Measurements from ENCODE around the gene DNAI1.
"Not testable (repeated sequence)": the region's sequence is repeated elsewhere in the genome, so short reads cannot be mapped to it uniquely, and the experiment has no call there.

The DNAI1 gene

DNA sequence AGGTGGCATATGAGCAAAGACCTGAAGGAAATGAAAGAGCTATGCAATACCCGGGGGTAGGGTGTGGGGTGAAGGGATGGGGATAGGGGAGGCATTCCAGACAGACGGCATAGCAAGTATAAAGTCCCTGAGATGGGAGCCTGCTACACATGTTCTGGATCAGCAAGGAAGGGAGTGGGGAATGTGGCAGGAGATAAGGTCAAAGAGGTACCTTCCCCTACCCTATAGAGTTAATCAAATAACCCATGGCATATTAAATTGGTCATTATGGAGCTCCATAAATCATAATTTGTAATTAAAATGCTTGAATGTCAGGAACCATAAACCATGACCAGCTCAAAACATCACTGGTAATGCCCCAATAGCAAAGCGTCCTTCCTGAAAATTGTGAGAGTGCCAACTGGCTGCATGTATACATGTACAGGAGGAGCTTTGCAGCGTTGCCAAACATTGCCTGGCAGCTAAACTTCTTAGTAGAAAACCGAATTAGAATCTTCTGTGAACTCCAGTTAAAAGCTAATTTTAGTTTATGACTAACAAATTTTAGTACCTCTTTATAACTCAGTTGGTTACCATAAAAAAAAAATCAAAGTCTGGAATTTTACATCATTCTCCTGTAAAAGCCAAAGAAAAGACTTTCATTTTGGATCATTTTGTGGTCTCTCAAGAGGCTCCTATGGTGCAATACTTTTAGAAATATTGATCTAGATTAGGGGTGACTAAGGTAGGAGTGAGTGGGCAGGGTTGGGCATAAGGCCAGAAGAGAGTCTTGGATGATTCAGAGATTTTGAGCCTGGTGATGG, 4.7 kb downstream of the DNAI1 start:
- Histone ChIP-seq H3K9me3 (ENCODE audit: control insufficient read depth in 2 of 2, low read length in 2 of 2) (no peaks in the 10 kb centered on the region), H3K4me3 (ENCODE audit: low read length in 2 of 2) (no peak overlapping the region), H3K27ac (ENCODE audit: low read length) (no peak overlapping the region), H3K9ac (ENCODE audit: low read length in 2 of 2) (no peak overlapping the region), H3K27me3 (ENCODE audit: control insufficient read depth in 1 of 2, insufficient read depth in 2 of 2, low read length in 2 of 2) (no peaks in the 10 kb centered on the region), H3K4me1 (ENCODE audit: control insufficient read depth, insufficient read depth, low read length) (peaks cover 8% of the 10 kb centered on the region), H3K36me3 (ENCODE audit: control insufficient read depth in 2 of 2, insufficient read depth in 2 of 2, low read length in 2 of 2) (no peaks in the 10 kb centered on the region)

DNA sequence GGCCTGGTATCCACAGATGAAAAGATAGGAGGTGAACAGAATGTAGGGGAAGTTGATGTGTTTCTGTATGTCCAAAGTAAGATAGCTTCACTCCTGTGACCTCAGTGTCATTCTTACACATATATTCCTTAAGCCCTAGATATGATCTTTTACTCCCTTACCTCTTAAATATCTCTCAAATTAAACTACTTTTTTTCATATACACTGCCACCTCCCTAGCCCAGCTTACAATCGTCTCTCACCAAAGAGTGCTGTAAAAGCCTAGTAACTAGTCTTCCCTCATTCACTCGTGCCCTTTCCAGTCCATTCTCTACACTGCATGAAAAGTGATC, 5.3 kb downstream of the DNAI1 start:
- H3K4me3 ChIP-seq (ENCODE audit: low read length in 2 of 2), result no peak overlapping the region
- H3K9ac ChIP-seq (ENCODE audit: low read length in 2 of 2), result no peak overlapping the region
- H3K27me3 ChIP-seq (ENCODE audit: control insufficient read depth in 1 of 2, insufficient read depth in 2 of 2, low read length in 2 of 2), result no peaks in the 10 kb centered on the region
- H3K9me3 ChIP-seq (ENCODE audit: control insufficient read depth in 2 of 2, low read length in 2 of 2), result no peaks in the 10 kb centered on the region
- no peaks in the 10 kb centered on the region for H3K36me3 ChIP-seq (ENCODE audit: control insufficient read depth in 2 of 2, insufficient read depth in 2 of 2, low read length in 2 of 2)
- H3K27ac ChIP-seq (ENCODE audit: low read length), result no peak overlapping the region
- peaks cover 4% of the 10 kb centered on the region for H3K4me1 ChIP-seq (ENCODE audit: control insufficient read depth, insufficient read depth, low read length)

DNA sequence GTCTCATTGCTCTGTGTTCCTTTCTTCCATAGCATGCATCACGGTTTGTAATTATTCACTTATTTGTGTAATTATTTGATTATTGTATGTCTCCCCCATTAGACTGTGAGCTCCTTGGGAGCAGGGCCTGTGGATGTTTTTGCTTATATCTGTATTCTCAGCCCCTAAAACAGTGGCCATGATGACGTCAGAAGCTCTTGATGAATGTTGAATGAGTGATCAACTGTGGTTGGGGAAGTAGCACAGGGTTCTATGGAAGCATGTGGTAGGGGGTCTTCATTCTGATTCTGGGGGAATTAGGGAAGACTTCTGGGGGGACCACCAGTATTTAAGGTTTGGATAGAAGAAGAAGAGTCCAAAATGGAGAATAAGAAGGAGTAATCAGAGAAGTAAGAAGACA, 6.0 kb downstream of the DNAI1 start:
- Histone ChIP-seq H3K4me3 (ENCODE audit: low read length in 2 of 2) (no peak overlapping the region), H3K9me3 (ENCODE audit: control insufficient read depth in 2 of 2, low read length in 2 of 2) (no peaks in the 10 kb centered on the region), H3K27me3 (ENCODE audit: control insufficient read depth in 1 of 2, insufficient read depth in 2 of 2, low read length in 2 of 2) (no peaks in the 10 kb centered on the region), H3K27ac (ENCODE audit: low read length) (no peak overlapping the region), H3K36me3 (ENCODE audit: control insufficient read depth in 2 of 2, insufficient read depth in 2 of 2, low read length in 2 of 2) (no peaks in the 10 kb centered on the region), H3K4me1 (ENCODE audit: control insufficient read depth, insufficient read depth, low read length) (peaks cover 2% of the 10 kb centered on the region), H3K9ac (ENCODE audit: low read length in 2 of 2) (no peak overlapping the region)

DNA sequence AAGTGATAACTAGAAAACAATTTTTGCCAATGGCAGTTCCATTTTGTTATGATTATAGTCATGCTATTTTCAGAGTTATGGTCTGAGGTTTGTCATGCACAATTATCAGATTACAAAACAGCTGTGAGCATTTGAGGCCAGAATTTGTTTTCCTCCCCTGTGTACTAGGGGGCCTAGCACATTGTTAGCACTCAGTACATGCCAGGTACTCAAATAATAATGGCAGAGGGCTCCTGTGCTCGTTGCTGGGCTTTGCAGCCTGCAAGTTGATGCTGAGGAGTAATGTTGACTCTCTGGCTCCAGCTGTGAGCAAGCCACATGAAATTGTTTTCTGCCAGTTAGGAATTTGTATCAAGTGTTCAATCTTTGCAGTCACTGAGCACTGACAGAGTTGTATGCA, 6.9 kb downstream of the DNAI1 start:
- H3K4me3 ChIP-seq (ENCODE audit: low read length in 2 of 2), result no peak overlapping the region
- no peak overlapping the region for H3K9ac ChIP-seq (ENCODE audit: low read length in 2 of 2)
- H3K4me1 ChIP-seq (ENCODE audit: control insufficient read depth, insufficient read depth, low read length), result peaks cover 2% of the 10 kb centered on the region
- no peaks in the 10 kb centered on the region for H3K36me3 ChIP-seq (ENCODE audit: control insufficient read depth in 2 of 2, insufficient read depth in 2 of 2, low read length in 2 of 2)
- H3K27me3 ChIP-seq (ENCODE audit: control insufficient read depth in 1 of 2, insufficient read depth in 2 of 2, low read length in 2 of 2), result no peaks in the 10 kb centered on the region
- H3K9me3 ChIP-seq (ENCODE audit: control insufficient read depth in 2 of 2, low read length in 2 of 2), result no peaks in the 10 kb centered on the region
- H3K27ac ChIP-seq (ENCODE audit: low read length), result no peak overlapping the region

DNA sequence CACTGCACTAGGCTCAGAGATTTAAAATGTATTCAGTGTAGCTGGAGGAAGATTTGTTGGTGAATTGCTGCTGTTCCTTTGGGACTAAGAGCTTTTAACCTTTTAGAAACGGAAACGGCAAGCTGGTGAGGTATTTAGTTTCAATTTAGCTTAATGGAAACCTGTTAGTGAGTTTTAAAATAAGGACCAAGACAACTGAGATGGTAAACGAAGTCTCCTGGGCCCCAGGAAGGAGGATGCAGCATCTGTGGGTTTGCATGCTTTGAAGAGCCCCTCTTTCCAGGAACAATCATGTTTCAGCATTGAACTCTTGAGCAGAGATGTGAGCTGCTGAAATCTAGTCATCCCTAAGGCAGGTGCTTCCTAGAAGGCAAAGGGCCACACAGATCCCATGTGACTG, 16.5 kb downstream of the DNAI1 start:
- H3K27me3 ChIP-seq (ENCODE audit: control insufficient read depth in 1 of 2, insufficient read depth in 2 of 2, low read length in 2 of 2), result peaks cover 2 to 6% of the 10 kb centered on the region in 2 donors
- H3K4me1 ChIP-seq (ENCODE audit: control insufficient read depth, insufficient read depth, low read length), result no peaks in the 10 kb centered on the region
- H3K9ac ChIP-seq (ENCODE audit: low read length in 2 of 2), result no peak overlapping the region
- no peaks in the 10 kb centered on the region for H3K36me3 ChIP-seq (ENCODE audit: control insufficient read depth in 2 of 2, insufficient read depth in 2 of 2, low read length in 2 of 2)
- no peak overlapping the region for H3K4me3 ChIP-seq (ENCODE audit: low read length in 2 of 2)
- H3K9me3 ChIP-seq (ENCODE audit: control insufficient read depth in 2 of 2, low read length in 2 of 2), result no peaks in the 10 kb centered on the region
- no peak overlapping the region for H3K27ac ChIP-seq (ENCODE audit: low read length)

DNA sequence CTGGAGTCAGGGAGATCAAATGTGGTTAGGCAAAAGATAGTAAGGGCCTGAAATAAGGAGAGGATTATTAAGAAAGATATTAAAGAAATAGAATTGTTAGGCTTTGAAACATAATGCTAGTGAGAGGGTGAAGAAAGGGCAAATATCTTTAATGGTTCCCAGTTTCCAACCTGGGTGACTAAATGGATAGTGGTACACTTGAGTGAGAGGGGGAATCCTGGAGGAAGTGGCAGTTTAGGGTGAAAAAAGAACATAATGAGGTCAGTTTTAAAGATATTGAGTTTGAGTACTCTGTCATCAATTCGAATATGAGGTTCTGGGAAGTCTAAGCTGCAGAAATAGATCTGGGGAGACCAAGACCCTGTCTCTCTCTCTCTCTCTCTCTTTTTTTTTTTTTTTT, 18.9 kb downstream of the DNAI1 start:
- no peaks in the 10 kb centered on the region for H3K36me3 ChIP-seq (ENCODE audit: control insufficient read depth in 2 of 2, insufficient read depth in 2 of 2, low read length in 2 of 2)
- H3K27me3 ChIP-seq (ENCODE audit: control insufficient read depth in 1 of 2, insufficient read depth in 2 of 2, low read length in 2 of 2), result peaks cover 0 to 6% of the 10 kb centered on the region in 2 donors
- H3K4me3 ChIP-seq (ENCODE audit: low read length in 2 of 2), result no peak overlapping the region
- no peak overlapping the region for H3K9ac ChIP-seq (ENCODE audit: low read length in 2 of 2)
- H3K4me1 ChIP-seq (ENCODE audit: control insufficient read depth, insufficient read depth, low read length), result no peaks in the 10 kb centered on the region
- H3K9me3 ChIP-seq (ENCODE audit: control insufficient read depth in 2 of 2, low read length in 2 of 2), result no peaks in the 10 kb centered on the region
- no peak overlapping the region for H3K27ac ChIP-seq (ENCODE audit: low read length)

DNA sequence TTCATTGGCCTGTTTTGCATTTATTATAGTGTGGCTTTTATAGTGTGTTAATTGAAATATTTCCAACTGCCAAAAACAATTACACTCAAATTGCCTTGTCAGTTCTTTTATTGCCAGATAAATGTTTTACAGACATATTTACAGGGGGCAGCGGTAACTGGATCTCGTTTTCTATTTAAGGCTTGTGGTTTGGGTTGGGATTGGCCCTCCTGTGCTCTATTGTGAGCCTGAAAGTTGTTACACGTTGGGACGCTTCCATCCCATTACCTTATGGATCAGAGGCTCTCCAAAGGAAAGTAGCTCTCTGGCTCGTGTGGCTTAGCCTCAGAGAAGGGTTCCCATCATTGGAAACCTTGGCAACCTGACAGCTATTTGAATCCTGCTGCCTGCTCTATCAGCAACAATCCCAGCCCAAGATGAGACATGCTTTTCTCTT, 20.8 kb downstream of the DNAI1 start:
- Histone ChIP-seq H3K27me3 (ENCODE audit: control insufficient read depth in 1 of 2, insufficient read depth in 2 of 2, low read length in 2 of 2) (peaks cover 0 to 6% of the 10 kb centered on the region in 2 donors), H3K27ac (ENCODE audit: low read length) (no peak overlapping the region), H3K4me3 (ENCODE audit: low read length in 2 of 2) (no peak overlapping the region), H3K9ac (ENCODE audit: low read length in 2 of 2) (no peak overlapping the region), H3K36me3 (ENCODE audit: control insufficient read depth in 2 of 2, insufficient read depth in 2 of 2, low read length in 2 of 2) (no peaks in the 10 kb centered on the region), H3K4me1 (ENCODE audit: control insufficient read depth, insufficient read depth, low read length) (no peaks in the 10 kb centered on the region), H3K9me3 (ENCODE audit: control insufficient read depth in 2 of 2, low read length in 2 of 2) (no peaks in the 10 kb centered on the region)

DNA sequence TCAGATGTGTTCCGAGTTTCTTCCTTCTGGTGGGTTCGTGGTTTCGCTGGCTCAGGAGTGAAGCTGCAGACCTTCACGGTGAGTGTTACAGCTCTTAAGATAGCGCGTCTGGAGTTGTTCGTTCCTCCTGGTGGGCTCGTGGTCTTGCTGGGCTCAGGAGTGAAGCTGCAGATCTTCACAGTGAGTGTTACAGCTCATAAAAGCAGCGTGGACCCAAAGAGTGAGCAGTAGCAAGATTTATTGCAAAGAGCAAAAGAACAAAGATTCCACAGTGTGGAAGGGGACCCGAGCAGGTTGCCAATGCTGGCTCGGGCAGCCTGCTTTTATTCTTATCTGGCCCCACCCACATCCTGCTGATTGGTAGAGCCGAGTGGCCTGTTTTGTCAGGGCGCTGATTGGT, 23.0 kb downstream of the DNAI1 start:
- H3K4me1 ChIP-seq (ENCODE audit: control insufficient read depth, insufficient read depth, low read length); H3K27ac ChIP-seq (ENCODE audit: low read length); H3K27me3 ChIP-seq (ENCODE audit: control insufficient read depth in 1 of 2, insufficient read depth in 2 of 2, low read length in 2 of 2); H3K9me3 ChIP-seq (ENCODE audit: control insufficient read depth in 2 of 2, low read length in 2 of 2); H3K36me3 ChIP-seq (ENCODE audit: control insufficient read depth in 2 of 2, insufficient read depth in 2 of 2, low read length in 2 of 2); H3K4me3 ChIP-seq (ENCODE audit: low read length in 2 of 2); H3K9ac ChIP-seq (ENCODE audit: low read length in 2 of 2): not testable (repeated sequence)

DNA sequence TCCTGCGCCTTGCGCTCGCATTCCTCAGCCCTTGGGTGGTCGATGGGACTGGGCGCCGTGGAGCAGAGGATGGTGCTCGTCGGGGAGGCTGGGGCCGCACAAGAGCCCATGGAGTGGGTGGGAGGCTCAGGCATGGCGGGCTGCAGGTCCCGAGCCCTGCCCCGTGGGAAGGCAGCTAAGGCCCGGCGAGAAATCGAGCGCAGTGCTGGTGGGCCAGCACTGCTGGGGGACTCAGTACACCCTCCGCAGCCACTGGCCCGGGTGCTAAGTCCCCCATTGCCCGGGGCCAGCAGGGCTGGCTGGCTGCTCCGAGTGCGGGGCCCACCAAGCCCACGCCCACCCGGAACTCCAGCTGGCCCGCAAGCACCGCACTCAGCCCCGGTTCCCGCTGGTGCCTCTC, 24.1 kb downstream of the DNAI1 start:
- H3K9ac ChIP-seq (ENCODE audit: low read length in 2 of 2); H3K36me3 ChIP-seq (ENCODE audit: control insufficient read depth in 2 of 2, insufficient read depth in 2 of 2, low read length in 2 of 2); H3K4me3 ChIP-seq (ENCODE audit: low read length in 2 of 2); H3K9me3 ChIP-seq (ENCODE audit: control insufficient read depth in 2 of 2, low read length in 2 of 2); H3K27me3 ChIP-seq (ENCODE audit: control insufficient read depth in 1 of 2, insufficient read depth in 2 of 2, low read length in 2 of 2); H3K4me1 ChIP-seq (ENCODE audit: control insufficient read depth, insufficient read depth, low read length); H3K27ac ChIP-seq (ENCODE audit: low read length): not testable (repeated sequence)

DNA sequence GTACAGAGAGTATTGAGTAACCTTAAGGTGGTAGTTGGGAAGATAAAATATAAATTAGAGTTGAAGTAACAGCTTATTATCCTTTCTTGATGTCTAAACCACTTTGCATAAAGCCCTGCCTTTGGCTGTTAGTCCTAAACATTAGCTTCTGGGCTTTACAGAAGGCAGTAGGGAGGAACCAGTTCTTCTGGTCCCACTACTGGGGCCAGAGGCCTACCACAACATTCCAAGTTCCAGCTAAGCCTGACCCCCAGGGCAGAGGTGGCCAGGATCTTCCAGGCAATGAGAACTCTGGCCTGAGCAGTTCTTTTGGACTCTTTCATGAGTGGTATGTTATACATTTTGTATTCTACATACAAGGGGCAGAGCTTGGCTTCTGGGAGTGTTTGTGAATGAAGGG, 26.1 kb downstream of the DNAI1 start:
- H3K9ac ChIP-seq (ENCODE audit: low read length in 2 of 2), result no peak overlapping the region
- no peaks in the 10 kb centered on the region for H3K4me1 ChIP-seq (ENCODE audit: control insufficient read depth, insufficient read depth, low read length)
- H3K4me3 ChIP-seq (ENCODE audit: low read length in 2 of 2), result no peak overlapping the region
- H3K9me3 ChIP-seq (ENCODE audit: control insufficient read depth in 2 of 2, low read length in 2 of 2), result no peaks in the 10 kb centered on the region
- no peaks in the 10 kb centered on the region for H3K27me3 ChIP-seq (ENCODE audit: control insufficient read depth in 1 of 2, insufficient read depth in 2 of 2, low read length in 2 of 2)
- no peaks in the 10 kb centered on the region for H3K36me3 ChIP-seq (ENCODE audit: control insufficient read depth in 2 of 2, insufficient read depth in 2 of 2, low read length in 2 of 2)
- H3K27ac ChIP-seq (ENCODE audit: low read length), result no peak overlapping the region

DNA sequence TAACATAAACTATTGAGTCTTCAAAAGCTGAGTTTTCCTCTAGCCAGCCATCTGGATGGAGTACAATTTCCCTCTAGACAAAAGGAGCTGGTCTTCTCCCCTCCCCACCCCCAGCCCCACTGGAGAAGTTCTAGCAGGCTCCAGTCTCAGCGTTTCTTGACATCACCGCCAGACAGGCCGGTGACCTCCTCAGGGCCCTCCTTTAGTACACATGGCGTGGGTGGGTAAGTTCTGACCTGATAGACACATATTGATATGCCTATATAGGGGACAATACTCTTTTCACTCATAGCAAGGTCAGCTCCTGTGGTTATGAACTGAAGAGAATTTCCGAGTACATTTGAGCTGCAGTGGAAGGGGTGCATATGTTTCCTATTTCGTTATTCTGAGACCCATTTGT, 27.2 kb downstream of the DNAI1 start:
- Histone ChIP-seq H3K4me1 (ENCODE audit: control insufficient read depth, insufficient read depth, low read length) (no peaks in the 10 kb centered on the region), H3K4me3 (ENCODE audit: low read length in 2 of 2) (no peak overlapping the region), H3K36me3 (ENCODE audit: control insufficient read depth in 2 of 2, insufficient read depth in 2 of 2, low read length in 2 of 2) (no peaks in the 10 kb centered on the region), H3K9me3 (ENCODE audit: control insufficient read depth in 2 of 2, low read length in 2 of 2) (no peaks in the 10 kb centered on the region), H3K9ac (ENCODE audit: low read length in 2 of 2) (no peak overlapping the region), H3K27me3 (ENCODE audit: control insufficient read depth in 1 of 2, insufficient read depth in 2 of 2, low read length in 2 of 2) (peaks cover 0 to 3% of the 10 kb centered on the region in 2 donors), H3K27ac (ENCODE audit: low read length) (no peak overlapping the region)

Measured in stomach smooth muscle (tissue), 2 donors.